Body of pancreas (tissue), 4 donors: ENCODE measurements around the gene ACTG1.

Experiments
- CTCF ChIP-seq, 7 experiments: fragments of 450-650 bp in 4 of 7; fragments of 200-600 bp in 3 of 7; sonication (generic) in 3 of 7; IDR thresholded peaks; one replicate each; pipeline ENCODE4 v1.5.1; 2016 to 2019; ENCODE audit warnings: antibody characterized with exemption in 7 of 7
- POLR2A ChIP-seq, 3 donors: fragments of 450-650 bp; IDR thresholded peaks; one replicate each; pipeline ENCODE4 v1.6.1; 2016; ENCODE audit warnings: antibody characterized with exemption in 3 of 3, mild to moderate bottlenecking in 2 of 3

GRCh38 chr17:81550830-81551457, 38.3 kb upstream of the ACTG1 start:
- TF ChIP-seq CTCF (IDR thresholded peaks at IDR 0.05) (no peak), POLR2A (IDR thresholded peaks at IDR 0.05) (no peak)
